ENCODE measurements around the gene CNTN2. TPM values are rescaled to one million over a fixed set of nuclear protein-coding genes. Genes with fewer than 3 reads are reported as not detected.

Gene CNTN2
- total and polyA plus RNA-seq, 8 donors: 0.12 to 2.2 (median 0.58) TPM; not detected in 3

DNA sequence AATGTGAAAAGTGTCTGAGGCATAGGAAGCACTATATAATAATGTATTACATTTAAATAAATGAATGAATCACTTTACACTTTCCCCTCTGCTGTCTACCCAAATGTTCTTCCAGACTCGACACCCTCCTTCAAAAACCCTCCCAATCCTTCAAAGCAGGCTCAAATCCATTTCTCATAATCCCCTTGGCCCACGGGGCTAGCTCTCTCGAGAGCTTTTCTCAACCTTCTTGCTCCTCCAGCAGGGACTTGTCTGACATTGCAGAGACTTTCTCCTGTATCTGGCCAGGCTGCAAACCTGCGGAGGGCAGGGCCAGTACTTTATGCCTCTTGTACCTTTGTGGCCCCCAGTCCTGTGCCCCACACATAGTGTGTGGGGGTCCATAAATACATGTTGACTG, 14.1 kb upstream of the CNTN2 start:
- Histone ChIP-seq H3K9me3 (no peaks in the 10 kb centered on the region), H3K27ac (no peak overlapping the region), H3K4me1 (no peaks in the 10 kb centered on the region), H3K4me3 (no peak overlapping the region), H3K36me3 (no peaks in the 10 kb centered on the region), H3K27me3 (peaks cover 0 to 57% (median 0%) of the 10 kb centered on the region in 3 donors)
- DNase-seq: no peak
- intact Hi-C loops (cut with DNase I; ENCODE audit: low total_unique reads): no loop called here
- 42 to 60% (median 54%) methylated on average over 4 of the region's 4 CpGs for WGBS, 5 donors
- no peak for TF ChIP-seq POLR2AphosphoS5 (IDR thresholded peaks at IDR 0.05)

DNA sequence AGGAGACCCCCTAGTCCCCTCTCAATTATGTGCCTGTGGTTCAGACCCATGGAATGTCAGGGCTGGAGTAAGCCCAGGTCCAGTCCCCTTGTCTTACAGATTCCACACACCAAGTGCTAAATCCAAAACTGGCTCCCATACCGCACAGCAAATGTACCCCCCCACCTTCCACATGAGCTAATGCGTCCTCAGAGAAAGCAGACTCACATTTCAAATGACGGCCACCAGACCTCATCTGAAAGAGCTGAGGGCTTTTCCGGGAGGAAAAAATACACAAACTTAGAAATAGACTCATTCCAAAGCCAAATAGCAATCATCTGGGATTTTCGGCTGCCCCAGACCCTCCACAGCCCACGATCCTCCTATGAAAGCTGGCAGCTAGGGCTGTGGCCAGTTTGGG, 12.8 kb upstream of the CNTN2 start:
- Histone ChIP-seq H3K36me3 (no peaks in the 10 kb centered on the region), H3K4me3 (no peak overlapping the region), H3K4me1 (no peaks in the 10 kb centered on the region), H3K27me3 (peaks cover 0 to 57% (median 0%) of the 10 kb centered on the region in 3 donors), H3K27ac (no peak overlapping the region), H3K9me3 (no peaks in the 10 kb centered on the region)
- 54 to 70% (median 59%) methylated on average over 6 of the region's 6 CpGs for WGBS, 5 donors
- TF ChIP-seq POLR2A (IDR thresholded peaks at IDR 0.05): no peak
- TF ChIP-seq, protein P1, sequence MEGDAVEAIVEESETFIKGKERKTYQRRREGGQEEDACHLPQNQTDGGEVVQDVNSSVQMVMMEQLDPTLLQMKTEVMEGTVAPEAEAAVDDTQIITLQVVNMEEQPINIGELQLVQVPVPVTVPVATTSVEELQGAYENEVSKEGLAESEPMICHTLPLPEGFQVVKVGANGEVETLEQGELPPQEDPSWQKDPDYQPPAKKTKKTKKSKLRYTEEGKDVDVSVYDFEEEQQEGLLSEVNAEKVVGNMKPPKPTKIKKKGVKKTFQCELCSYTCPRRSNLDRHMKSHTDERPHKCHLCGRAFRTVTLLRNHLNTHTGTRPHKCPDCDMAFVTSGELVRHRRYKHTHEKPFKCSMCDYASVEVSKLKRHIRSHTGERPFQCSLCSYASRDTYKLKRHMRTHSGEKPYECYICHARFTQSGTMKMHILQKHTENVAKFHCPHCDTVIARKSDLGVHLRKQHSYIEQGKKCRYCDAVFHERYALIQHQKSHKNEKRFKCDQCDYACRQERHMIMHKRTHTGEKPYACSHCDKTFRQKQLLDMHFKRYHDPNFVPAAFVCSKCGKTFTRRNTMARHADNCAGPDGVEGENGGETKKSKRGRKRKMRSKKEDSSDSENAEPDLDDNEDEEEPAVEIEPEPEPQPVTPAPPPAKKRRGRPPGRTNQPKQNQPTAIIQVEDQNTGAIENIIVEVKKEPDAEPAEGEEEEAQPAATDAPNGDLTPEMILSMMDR (IDR thresholded peaks at IDR 0.05): no peak
- TF ChIP-seq POLR2AphosphoS5 (IDR thresholded peaks at IDR 0.05): no peak
- no peak for TF ChIP-seq EP300 (IDR thresholded peaks at IDR 0.05)
- intact Hi-C loops (cut with DNase I; ENCODE audit: low total_unique reads): no loop called here
- peak in 1 of 2 donors; percentile 58 for DNase-seq

DNA sequence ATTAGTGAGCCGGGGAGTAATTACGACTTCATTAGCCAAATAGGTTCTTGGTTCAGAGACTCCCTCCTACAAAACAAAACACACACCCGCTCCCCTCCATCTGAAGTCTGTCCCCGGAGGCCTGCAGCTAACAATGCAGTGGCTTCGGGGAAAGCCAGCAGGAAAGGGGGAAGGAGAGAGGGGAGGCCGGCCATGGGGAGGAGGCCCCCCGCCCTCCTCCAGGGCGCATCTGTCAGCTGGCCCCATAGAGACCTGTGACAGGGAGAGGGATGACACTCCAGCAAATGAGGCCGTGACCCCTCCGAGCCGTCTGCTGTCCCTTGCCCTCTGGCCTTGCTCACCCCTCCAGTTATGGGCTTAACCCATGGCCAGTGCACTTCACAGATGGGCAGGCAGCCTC, 12.1 kb upstream of the CNTN2 start:
- no peak for DNase-seq
- Histone ChIP-seq H3K9me3 (no peaks in the 10 kb centered on the region), H3K4me3 (no peak overlapping the region), H3K36me3 (no peaks in the 10 kb centered on the region), H3K4me1 (no peaks in the 10 kb centered on the region), H3K27ac (no peak overlapping the region), H3K27me3 (peaks cover 0 to 57% (median 0%) of the 10 kb centered on the region in 3 donors)
- WGBS, 5 donors: 49 to 70% (median 60%) methylated on average over 6 to 11 of the region's 11 CpGs
- TF ChIP-seq, protein P1 (IDR thresholded peaks at IDR 0.05): no peak
- TF ChIP-seq POLR2AphosphoS5 (IDR thresholded peaks at IDR 0.05) (no peak), POLR2A (IDR thresholded peaks at IDR 0.05) (no peak), EP300 (IDR thresholded peaks at IDR 0.05) (no peak)
- intact Hi-C loops (cut with DNase I; ENCODE audit: low total_unique reads): no loop called here

DNA sequence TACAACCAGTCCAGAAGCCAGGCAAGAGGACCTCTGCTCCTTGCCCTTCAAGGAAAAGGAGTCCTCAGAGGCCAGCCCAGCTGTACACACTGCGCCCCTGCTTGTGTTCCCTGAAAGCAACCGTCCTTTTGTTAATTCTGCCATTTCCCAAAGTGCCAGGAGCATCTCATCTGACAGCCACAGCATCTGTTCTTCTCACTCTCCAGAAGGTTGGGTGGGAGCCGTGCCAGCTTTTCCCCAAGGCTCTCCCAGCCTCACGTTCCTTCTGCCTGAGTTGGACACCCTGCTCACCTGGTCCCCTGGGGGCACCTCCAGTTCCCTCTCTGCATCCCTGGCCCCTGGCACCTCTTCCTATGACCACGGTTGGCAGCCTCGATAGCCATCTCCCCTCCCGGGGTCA, 10.5 kb upstream of the CNTN2 start:
- no peak for DNase-seq
- TF ChIP-seq, protein P1 (IDR thresholded peaks at IDR 0.05): no peak
- no peak for TF ChIP-seq EP300 (IDR thresholded peaks at IDR 0.05)
- TF ChIP-seq POLR2AphosphoS5 (IDR thresholded peaks at IDR 0.05): no peak
- no peak for TF ChIP-seq POLR2A (IDR thresholded peaks at IDR 0.05)
- Histone ChIP-seq H3K27ac (no peak overlapping the region), H3K4me3 (no peak overlapping the region), H3K9me3 (no peaks in the 10 kb centered on the region), H3K27me3 (peaks cover 0 to 45% (median 0%) of the 10 kb centered on the region in 3 donors), H3K4me1 (no peaks in the 10 kb centered on the region), H3K36me3 (no peaks in the 10 kb centered on the region)
- WGBS, 5 donors: 71 to 87% (median 84%) methylated on average over 7 of the region's 7 CpGs
- intact Hi-C loops (cut with DNase I; ENCODE audit: low total_unique reads): no loop called here

DNA sequence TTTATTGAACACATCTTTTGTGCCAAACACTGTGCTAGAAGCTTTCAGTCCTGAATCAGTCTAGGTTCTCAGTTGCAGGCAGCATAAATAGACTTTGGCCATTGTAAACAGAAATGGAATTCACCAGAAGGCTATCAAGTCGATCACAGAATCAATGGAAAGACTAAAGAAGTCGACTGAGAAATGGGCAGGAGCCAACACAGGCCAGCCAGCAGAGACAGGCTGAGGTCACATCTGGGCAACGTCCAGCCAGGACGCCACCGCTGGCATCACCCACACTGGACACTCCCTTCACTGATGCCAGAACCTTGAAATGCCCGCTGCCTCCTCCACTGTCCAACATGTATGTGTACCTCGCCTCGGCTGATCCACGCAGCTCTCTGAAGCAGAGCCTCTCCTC, 5.5 kb upstream of the CNTN2 start:
- DNase-seq: no peak
- H3K27me3 ChIP-seq: peaks cover 0 to 38% (median 9%) of the 10 kb centered on the region in 3 donors
- 60 to 78% (median 72%) methylated on average over 9 of the region's 9 CpGs for WGBS, 5 donors

More for the DNA sequence above, 5.5 kb upstream of the CNTN2 start:
- Histone ChIP-seq H3K9me3 (no peaks in the 10 kb centered on the region), H3K27ac (no peak overlapping the region), H3K36me3 (no peaks in the 10 kb centered on the region), H3K4me3 (no peak overlapping the region), H3K4me1 (peaks cover 0 to 1% (median 0%) of the 10 kb centered on the region in 4 donors)
- intact Hi-C loops (cut with DNase I; ENCODE audit: low total_unique reads): no loop called here
- TF ChIP-seq, protein P1 (IDR thresholded peaks at IDR 0.05): no peak
- TF ChIP-seq EP300 (IDR thresholded peaks at IDR 0.05) (no peak), POLR2A (IDR thresholded peaks at IDR 0.05) (no peak), POLR2AphosphoS5 (IDR thresholded peaks at IDR 0.05) (no peak)
